Spleen (tissue), 11 donors: ENCODE results near the gene CFAP58. TPM values are rescaled to one million over a fixed set of nuclear protein-coding genes. Genes with fewer than 3 reads are reported as not detected.

Experiments
- DNase-seq: peaks from one replicate; pipeline ENCODE4 v3.0.0-alpha.2; 2020
- H3K27ac ChIP-seq, 8 donors: fragments of 200-600 bp; sonication (generic) in 7 of 8; 1 replicate in 4 of 8; 2 replicates in 4 of 8; pipeline versions ENCODE4 v1.5.0 to v1.8.0; 2016 to 2021; ENCODE audit warnings: inconsistent platforms in 4 of 8, mild to moderate bottlenecking in 4 of 8, moderate library complexity in 1 of 8
- H3K27me3 ChIP-seq, 7 donors: fragments of 200-600 bp; sonication (generic) in 6 of 7; replicated peaks in 1 of 7; 1 replicate in 4 of 7; 2 replicates in 3 of 7; pipeline versions ENCODE4 v1.5.0 to v1.8.0; 2016 to 2021; ENCODE audit warnings: inconsistent platforms in 3 of 7, mild to moderate bottlenecking in 1 of 7
- H3K36me3 ChIP-seq, 6 donors: fragments of 200-600 bp; sonication (generic) in 5 of 6; 1 replicate in 4 of 6; 2 replicates in 2 of 6; pipeline versions ENCODE4 v1.5.0 to v1.8.0; 2016 to 2021; ENCODE audit warnings: inconsistent platforms in 2 of 6
- H3K4me1 ChIP-seq, 6 donors: fragments of 200-600 bp; sonication (generic) in 5 of 6; 1 replicate in 3 of 6; 2 replicates in 3 of 6; pipeline versions ENCODE4 v1.5.0 to v1.8.0; 2016 to 2021; ENCODE audit warnings: inconsistent platforms in 3 of 6
- H3K4me3 ChIP-seq, 8 donors: fragments of 200-600 bp; sonication (generic) in 7 of 8; 1 replicate in 4 of 8; 2 replicates in 4 of 8; pipeline versions ENCODE4 v1.5.0 to v1.8.0; 2016 to 2021; ENCODE audit warnings: inconsistent platforms in 4 of 8, mild to moderate bottlenecking in 4 of 8, moderate library complexity in 2 of 8
- H3K9me3 ChIP-seq, 8 donors: fragments of 200-600 bp; sonication (generic) in 7 of 8; 1 replicate in 4 of 8; 2 replicates in 4 of 8; pipeline versions ENCODE4 v1.5.0 to v1.8.0; 2016 to 2021; ENCODE audit warnings: inconsistent platforms in 4 of 8
- CTCF ChIP-seq, 11 experiments: fragments of 200-600 bp in 7 of 11; fragments of 450-650 bp in 4 of 11; sonication (generic) in 4 of 11; IDR thresholded peaks in 8 of 11; conservative IDR thresholded peaks in 3 of 11; 1 replicate in 7 of 11; 2 replicates in 4 of 11; pipeline versions ENCODE4 v1.4.0 to v1.8.0; 2016 to 2021; ENCODE audit warnings: antibody characterized with exemption in 11 of 11, inconsistent platforms in 4 of 11, mild to moderate bottlenecking in 1 of 11
- POLR2A ChIP-seq, 3 donors: fragments of 450-650 bp; IDR thresholded peaks; one replicate each; pipeline ENCODE4 v1.5.1; 2017; ENCODE audit warnings: antibody characterized with exemption in 3 of 3, mild to moderate bottlenecking in 1 of 3
- POLR2AphosphoS5 ChIP-seq, 3 donors: sonication (generic); formaldehyde crosslinking; IDR thresholded peaks; one replicate each; pipeline ENCODE4 v1.5.1; 2017; ENCODE audit warnings: antibody characterized with exemption in 3 of 3
- WGBS, 5 donors: extraction: QIAGEN DNeasy Blood & Tissue Kit in 3 of 5; methylation state at CpG; one replicate each; pipeline versions ENCODE4 v1.1.5 to v1.1.7; 2013 to 2018; 5-methylcytosine and 5-hydroxymethylcytosine counted together
- intact Hi-C: fragments of 100-400 bp; cut with DNase I; formaldehyde crosslinking; loops from one replicate; pipeline ENCODE4 v1.15.0; 2023; ENCODE audit warnings: low total_unique reads
- polyA plus RNA-seq, 3 donors: library from polyadenylated mRNA; stranded (reverse); fragments of 200-250 nt; gene quantifications; one replicate each; pipeline ENCODE4 v1.2.1, GENCODE V29; 2013
- total RNA-seq, 7 donors: library from RNA; depleted of rRNA in 3 of 7; stranded (reverse); fragments of >200 nt in 3 of 7; fragmentation: NEBNext Ultra II Directional in 4 of 7; extraction: Animal tissue kit (Norgen Biotek cat#: 25700) in 4 of 7; gene quantifications; one replicate each; pipeline versions ENCODE4 v1.1.0 to v1.2.1, GENCODE V29; 2016 to 2021
- donor health status: healthy with polysubstance abuse.
- donor health status: DM: no; HTN: no; CAD: no; lungs with moderate emphysema.
- donor health status: DM: no; HTN: no; CAD: no.
- donor health status: Bipolar disorder and iron deficiency.
- donor health status: healthy.
- donor health status: DM: no; HTN: no; CAD: no.
- donor health status: DM: yes; HTN: yes; CAD: no.

The CFAP58 gene
- total and polyA plus RNA-seq, 10 donors, result 0.10 to 1.4 (median 0.42) TPM; not detected in 1

- peaks cover 10 to 89% (median 40%) of the 10 kb centered on the region in 6 donors for H3K4me1 ChIP-seq
- peak overlapping the region in 3 of 8 donors; percentile 18 to 51 (median 47) for H3K27ac ChIP-seq
- H3K9me3 ChIP-seq, result peaks cover 0 to 2% (median 0%) of the 10 kb centered on the region in 8 donors
- TF ChIP-seq CTCF (IDR thresholded peaks at IDR 0.05 in 8 of 11, conservative IDR thresholded peaks at IDR 0.05 in 3 of 11), result no peak
- no peak for TF ChIP-seq POLR2AphosphoS5 (IDR thresholded peaks at IDR 0.05)
- TF ChIP-seq POLR2A (IDR thresholded peaks at IDR 0.05), result no peak
- no peak overlapping the region for H3K4me3 ChIP-seq
- WGBS, 5 donors, result 51 to 88% (median 82%) methylated on average over 2 to 3 of the region's 3 CpGs
- H3K27me3 ChIP-seq, result no peaks in the 10 kb centered on the region
- intact Hi-C loops, result no loop called here
- no peak for DNase-seq
- peaks cover 0 to 42% (median 4%) of the 10 kb centered on the region in 6 donors for H3K36me3 ChIP-seq
These were observed 46.7 kb upstream of the CFAP58 start for GRCh38 chr10:104306897-104307296.

- Histone ChIP-seq H3K27ac (peak overlapping the region in 5 of 8 donors; percentile 14 to 63 (median 47)), H3K4me3 (no peak overlapping the region), H3K27me3 (no peaks in the 10 kb centered on the region), H3K4me1 (peaks cover 10 to 96% (median 43%) of the 10 kb centered on the region in 6 donors), H3K36me3 (peaks cover 0 to 52% (median 10%) of the 10 kb centered on the region in 6 donors), H3K9me3 (no peaks in the 10 kb centered on the region)
- intact Hi-C loops, result no loop called here
- 72 to 76% (median 73%) methylated on average over 10 of the region's 10 CpGs for WGBS, 5 donors
- no peak for TF ChIP-seq POLR2AphosphoS5 (IDR thresholded peaks at IDR 0.05)
- TF ChIP-seq CTCF (IDR thresholded peaks at IDR 0.05 in 8 of 11, conservative IDR thresholded peaks at IDR 0.05 in 3 of 11), result no peak
- TF ChIP-seq POLR2A (IDR thresholded peaks at IDR 0.05), result no peak
- no peak for DNase-seq
These were observed 45.8 kb upstream of the CFAP58 start for GRCh38 chr10:104307576-104308438.

- 42 to 64% (median 49%) methylated on average over 4 of the region's 4 CpGs for WGBS, 5 donors
- peak overlapping the region in 7 of 8 donors; percentile 4 to 63 (median 25) for H3K27ac ChIP-seq
- H3K4me1 ChIP-seq, result peaks cover 10 to 95% (median 42%) of the 10 kb centered on the region in 6 donors
These were observed 45.2 kb upstream of the CFAP58 start for GRCh38 chr10:104308439-104308903.

More at GRCh38 chr10:104308439-104308903, 45.2 kb upstream of the CFAP58 start:
- no peak for TF ChIP-seq CTCF (IDR thresholded peaks at IDR 0.05 in 8 of 11, conservative IDR thresholded peaks at IDR 0.05 in 3 of 11)
- TF ChIP-seq POLR2A (IDR thresholded peaks at IDR 0.05), result no peak
- no peak for TF ChIP-seq POLR2AphosphoS5 (IDR thresholded peaks at IDR 0.05)
- Histone ChIP-seq H3K27me3 (no peaks in the 10 kb centered on the region), H3K36me3 (peaks cover 0 to 58% (median 17%) of the 10 kb centered on the region in 6 donors), H3K9me3 (no peaks in the 10 kb centered on the region), H3K4me3 (no peak overlapping the region)
- intact Hi-C loops, result no loop called here
- DNase-seq, result no peak
